HG03571 (cell line): Measurements from ENCODE around the gene UBR4.

Experiments
- ATAC-seq: cut with Tn5 transposase; IDR thresholded peaks from one replicate; pipeline ENCODE4 v1.9.1; 2021; ENCODE audit not compliant: unreplicated experiment

UBR4 gene

GRCh38 chr1:19038732-19039131 lies 171.3 kb downstream of the UBR4 start:
- no peak for ATAC-seq

GRCh38 chr1:19038096-19038495 lies 172.0 kb downstream of the UBR4 start:
- ATAC-seq, result no peak

- no peak for ATAC-seq
Observed at GRCh38 chr1:19037659-19038058, 172.4 kb downstream of the UBR4 start.

- no peak for ATAC-seq
Observed at GRCh38 chr1:19036813-19037605, 173.1 kb downstream of the UBR4 start.

- no peak for ATAC-seq
Observed at GRCh38 chr1:19036041-19036812, 173.8 kb downstream of the UBR4 start.

- ATAC-seq, result no peak
Observed at GRCh38 chr1:19035377-19036040, 174.6 kb downstream of the UBR4 start.

- no peak for ATAC-seq
Observed at GRCh38 chr1:19034721-19035120, 175.3 kb downstream of the UBR4 start.

GRCh38 chr1:19033926-19034680 lies 176.0 kb downstream of the UBR4 start:
- no peak for ATAC-seq

- ATAC-seq, result no peak
Observed at GRCh38 chr1:19033515-19033839, 176.6 kb downstream of the UBR4 start.

- ATAC-seq, result no peak
Observed at GRCh38 chr1:19032701-19033514, 177.2 kb downstream of the UBR4 start.

- no peak for ATAC-seq
Observed at GRCh38 chr1:19032413-19032695, 177.7 kb downstream of the UBR4 start.

GRCh38 chr1:19029191-19030085 lies 180.6 kb downstream of the UBR4 start:
- no peak for ATAC-seq

- no peak for ATAC-seq
Observed at GRCh38 chr1:19028546-19029129, 181.4 kb downstream of the UBR4 start.

GRCh38 chr1:19028110-19028509 lies 182.0 kb downstream of the UBR4 start:
- no peak for ATAC-seq
